GM18907 (cell line): Measurements from ENCODE around the gene GGNBP2.
"Not testable (repeated sequence)": the region's sequence is repeated elsewhere in the genome, so short reads cannot be mapped to it uniquely, and the experiment has no call there.

Experiments used
- ATAC-seq: cut with Tn5 transposase; IDR thresholded peaks from one replicate; pipeline ENCODE4 v1.9.1; 2021; ENCODE audit warnings: mild to moderate bottlenecking, moderate library complexity; ENCODE audit not compliant: unreplicated experiment

Gene GGNBP2

DNA sequence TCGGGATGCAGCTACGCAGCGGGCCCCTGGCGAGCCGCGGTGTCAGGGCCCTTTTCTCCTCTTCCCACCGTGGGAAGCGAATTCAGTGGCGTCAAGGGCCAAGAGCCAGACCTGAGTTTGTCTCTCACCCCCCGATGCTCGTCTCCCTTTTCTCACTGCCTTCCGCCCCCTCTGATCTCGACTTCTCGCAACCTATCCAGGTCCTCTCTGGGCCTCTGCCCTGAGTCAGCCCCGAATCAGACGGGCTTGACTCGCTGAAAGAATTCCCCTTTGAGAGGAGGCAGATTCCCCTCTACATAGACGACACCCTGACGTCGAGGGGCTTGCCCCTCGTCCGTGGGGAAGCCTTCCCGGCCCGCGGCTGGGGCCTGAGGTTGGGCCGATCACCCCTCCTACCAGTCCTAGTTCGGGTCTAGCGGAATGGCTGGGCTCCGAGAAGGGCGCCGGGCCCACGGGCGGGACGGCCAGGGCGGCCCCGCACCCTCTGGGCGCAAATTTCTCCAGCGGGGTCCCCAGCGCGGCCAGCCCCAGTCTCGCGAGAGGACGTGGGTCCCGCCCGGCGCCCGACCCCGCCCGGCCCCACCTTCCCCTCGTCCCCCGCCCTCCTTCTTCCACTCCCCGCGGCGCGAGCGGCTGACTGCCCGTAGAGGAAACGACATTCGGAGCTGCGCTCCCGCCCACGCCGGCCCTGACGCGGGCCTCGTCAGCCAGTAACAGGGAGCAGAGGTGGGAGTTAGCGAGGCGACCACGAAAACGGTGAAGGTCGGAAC is at the start of gene GGNBP2:
Gene GGNBP2, plus strand, starts transcription at position 613 of the 770 bp plus-strand sequence. CDS start 806 bp downstream, outside the sequence.
- ATAC-seq = peak; percentile 53

GRCh38 chr17:36495076-36495578 is 49.6 kb upstream of the GGNBP2 start:
- no peak for ATAC-seq

DNA sequence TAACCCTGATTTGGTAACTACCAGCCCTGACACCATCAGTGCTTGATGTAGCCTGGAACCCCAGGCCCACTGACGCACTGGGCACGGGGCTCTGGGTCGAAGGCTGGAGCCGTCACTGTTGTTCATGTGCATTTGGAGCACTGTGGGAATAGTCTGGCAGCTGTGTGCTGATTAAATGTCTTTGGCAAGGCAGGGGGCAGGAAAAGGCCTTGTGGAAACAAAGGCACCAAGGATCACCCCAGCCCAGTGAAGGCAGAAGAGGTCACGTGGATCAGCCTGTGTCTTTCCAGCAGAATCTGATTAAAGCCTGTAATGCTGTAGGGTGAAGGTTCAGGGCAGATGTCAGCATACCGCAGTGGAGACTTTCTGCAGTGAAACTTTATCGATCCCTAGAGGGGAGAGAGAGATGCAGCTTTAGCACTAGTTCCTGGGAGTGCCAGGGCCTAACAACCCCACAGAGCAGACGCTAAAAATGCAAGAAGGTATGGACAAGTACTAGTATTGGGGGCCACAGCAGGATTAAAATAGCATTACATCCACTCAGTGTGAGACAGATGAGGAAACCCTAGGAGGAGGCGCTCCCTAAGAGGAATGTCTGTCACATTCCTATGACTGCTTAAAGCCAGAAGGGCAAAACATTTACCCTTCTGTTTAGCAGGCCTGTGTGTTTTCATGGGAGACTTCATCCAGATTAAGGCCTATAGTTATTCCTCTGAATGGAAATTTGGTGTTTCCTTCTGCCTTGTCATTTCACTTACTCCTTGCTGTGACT is 48.5 kb upstream of the GGNBP2 start:
- ATAC-seq = no peak

DNA sequence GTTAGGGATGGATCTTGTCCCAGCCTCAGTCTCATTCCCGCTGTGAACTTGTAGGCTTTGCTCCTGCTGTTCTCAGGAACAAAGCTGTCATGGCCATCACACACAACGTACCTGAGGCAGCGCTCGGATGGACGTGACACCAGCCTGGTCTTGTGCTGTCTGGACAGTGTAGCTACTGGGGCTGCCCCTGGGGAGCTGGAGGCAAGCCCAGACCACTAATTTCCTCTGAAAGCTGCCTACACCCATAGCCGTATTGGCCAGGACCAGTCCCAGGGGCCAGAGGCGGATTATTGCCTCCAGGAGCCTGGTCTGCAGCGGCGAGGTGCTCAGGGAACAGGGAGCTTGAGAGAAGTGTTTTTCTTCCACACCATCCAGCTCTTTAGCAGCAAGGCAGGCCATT is 46.6 kb upstream of the GGNBP2 start:
- ATAC-seq = no peak

GRCh38 chr17:36498560-36499300 is 46.0 kb upstream of the GGNBP2 start:
- ATAC-seq = no peak

- ATAC-seq = no peak
Observed at GRCh38 chr17:36500745-36501225, 43.9 kb upstream of the GGNBP2 start.

- no peak for ATAC-seq
Observed at GRCh38 chr17:36501351-36501750, 43.4 kb upstream of the GGNBP2 start.

GRCh38 chr17:36501963-36502362 is 42.8 kb upstream of the GGNBP2 start:
- ATAC-seq = no peak

- ATAC-seq = no peak
Observed at GRCh38 chr17:36503456-36504155, 41.1 kb upstream of the GGNBP2 start.

DNA sequence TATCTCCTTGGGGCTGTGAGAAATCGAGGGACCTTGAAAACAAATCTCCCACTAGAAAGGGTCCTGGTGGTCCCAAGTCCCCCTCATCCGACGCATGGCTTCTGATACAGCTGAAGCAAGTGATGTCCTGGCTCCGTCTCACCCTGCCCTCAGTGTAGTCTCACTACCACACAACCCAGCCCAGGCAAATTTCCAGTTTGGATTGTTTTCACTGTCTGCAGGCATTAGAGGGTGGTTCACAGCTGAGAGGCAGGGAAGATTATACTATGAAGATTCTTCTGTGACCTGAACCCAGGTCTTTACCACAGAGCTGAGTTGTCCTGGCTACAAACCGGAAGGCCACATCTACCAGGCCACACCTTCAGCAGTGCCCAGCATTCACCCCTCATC is 40.6 kb upstream of the GGNBP2 start:
- no peak for ATAC-seq

- no peak for ATAC-seq
Observed at GRCh38 chr17:36505171-36505570, 39.5 kb upstream of the GGNBP2 start.

- no peak for ATAC-seq
Observed at GRCh38 chr17:36506249-36506826, 38.4 kb upstream of the GGNBP2 start.

DNA sequence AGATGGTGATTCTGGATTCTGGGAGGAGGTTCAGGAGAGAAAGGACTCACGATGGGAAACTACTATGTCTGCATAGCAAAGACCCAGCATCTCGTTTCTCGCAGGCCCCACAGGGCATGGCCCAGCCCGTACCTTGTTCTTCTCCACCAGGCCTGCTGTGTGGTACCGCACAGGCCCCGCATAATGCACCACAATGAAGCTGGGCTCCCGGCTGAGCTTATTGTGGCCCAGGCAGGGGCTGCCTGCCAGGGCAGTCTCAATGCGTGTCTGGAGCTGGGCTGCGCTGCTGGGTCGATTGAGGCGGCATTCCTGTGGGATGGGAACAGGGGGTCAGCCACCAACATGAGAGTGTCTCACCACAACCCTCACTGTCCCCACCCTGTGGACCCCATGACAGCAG is 37.9 kb upstream of the GGNBP2 start:
- no peak for ATAC-seq

DNA sequence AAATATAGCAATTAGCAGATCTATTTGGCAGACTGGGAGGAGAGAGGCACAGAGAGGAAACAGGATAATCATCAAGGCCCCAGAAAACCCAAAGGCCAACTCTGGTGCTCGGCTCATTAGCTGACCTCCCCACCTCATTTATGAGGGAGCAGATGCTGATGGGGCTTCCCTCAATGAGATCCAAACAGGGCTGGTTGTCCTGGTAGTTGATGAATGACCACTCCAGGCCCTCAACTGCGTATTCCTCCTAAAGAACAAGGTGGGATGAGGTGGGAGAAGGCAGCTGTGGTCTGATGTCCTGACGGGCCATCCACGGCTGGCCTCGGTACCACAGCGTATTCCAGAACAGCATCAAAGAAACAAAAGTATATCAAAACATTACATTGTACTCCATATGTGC is 37.5 kb upstream of the GGNBP2 start:
- no peak for ATAC-seq

- not testable (repeated sequence) for ATAC-seq
Observed at GRCh38 chr17:36508439-36508838, 36.3 kb upstream of the GGNBP2 start.

DNA sequence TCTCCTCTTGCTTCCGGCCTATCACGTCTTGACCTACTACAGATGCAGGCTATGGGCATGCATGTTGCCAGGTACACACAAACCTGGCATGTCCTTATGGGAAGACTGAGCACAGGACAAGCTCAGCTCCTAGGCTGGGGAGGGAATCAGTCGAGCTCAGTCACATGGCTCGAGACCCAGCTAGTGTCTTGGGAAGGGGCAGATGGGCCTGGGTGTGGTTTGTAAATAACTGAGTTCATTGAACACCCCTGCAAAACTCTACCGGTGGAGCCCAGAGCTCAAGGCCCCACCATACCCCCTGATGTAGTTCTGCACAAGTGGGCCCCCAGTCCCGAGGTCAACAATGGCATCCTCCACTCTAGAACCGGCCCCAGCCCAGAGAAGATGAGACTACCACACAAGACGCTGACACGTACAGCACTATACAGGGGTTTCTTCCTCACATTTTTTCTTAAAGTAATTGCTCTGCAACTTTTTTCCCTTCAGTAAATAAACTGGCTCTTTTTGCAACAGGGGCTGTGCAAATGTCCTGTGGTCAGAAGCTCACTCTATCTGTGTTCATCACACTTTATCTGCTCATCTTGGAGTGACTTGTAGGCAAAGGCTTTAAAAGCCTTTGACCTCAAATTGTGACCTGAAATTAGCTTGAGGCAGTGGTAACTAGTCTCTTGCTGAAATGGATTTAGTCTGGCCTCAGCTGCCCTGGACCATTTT is 35.3 kb upstream of the GGNBP2 start:
- ATAC-seq = no peak

DNA sequence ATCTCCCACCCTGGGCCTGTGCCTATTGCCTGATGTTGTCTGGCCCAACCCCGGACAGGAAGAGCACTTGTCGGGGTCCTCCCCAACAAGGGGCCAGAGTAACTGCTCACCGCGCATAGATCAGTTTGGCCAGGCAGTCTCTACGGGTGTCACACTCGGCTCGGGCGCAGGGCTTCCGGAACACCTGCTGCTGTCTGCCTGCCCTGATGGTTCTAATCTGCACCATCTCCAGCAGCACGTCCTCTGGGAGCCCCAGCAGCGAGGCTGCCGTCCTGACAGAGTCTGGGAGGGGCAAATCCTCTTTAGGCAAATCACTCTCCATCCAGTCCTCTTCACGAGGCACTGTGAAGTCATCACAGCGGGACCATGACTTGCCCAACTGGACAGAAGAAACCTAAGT is 34.1 kb upstream of the GGNBP2 start:
- no peak for ATAC-seq

DNA sequence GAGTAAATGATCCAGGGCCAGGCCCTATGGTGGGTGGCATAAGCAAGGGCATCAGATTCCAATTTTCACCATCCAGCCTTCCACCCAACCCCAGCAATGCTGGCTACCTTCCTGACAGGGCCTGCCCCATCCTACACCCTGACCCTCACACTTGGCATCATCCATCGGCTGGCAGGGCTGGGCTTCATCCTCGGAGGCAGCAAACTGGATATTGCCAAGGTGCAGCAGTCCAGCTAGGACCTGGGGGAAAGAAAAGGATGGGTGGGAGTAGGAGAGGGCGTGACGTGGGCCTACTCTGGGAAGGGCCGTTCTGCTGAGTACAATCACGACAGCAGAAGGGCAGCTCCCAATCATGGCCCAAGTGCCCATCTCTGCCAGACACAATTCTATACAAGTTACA is 33.5 kb upstream of the GGNBP2 start:
- no peak for ATAC-seq

DNA sequence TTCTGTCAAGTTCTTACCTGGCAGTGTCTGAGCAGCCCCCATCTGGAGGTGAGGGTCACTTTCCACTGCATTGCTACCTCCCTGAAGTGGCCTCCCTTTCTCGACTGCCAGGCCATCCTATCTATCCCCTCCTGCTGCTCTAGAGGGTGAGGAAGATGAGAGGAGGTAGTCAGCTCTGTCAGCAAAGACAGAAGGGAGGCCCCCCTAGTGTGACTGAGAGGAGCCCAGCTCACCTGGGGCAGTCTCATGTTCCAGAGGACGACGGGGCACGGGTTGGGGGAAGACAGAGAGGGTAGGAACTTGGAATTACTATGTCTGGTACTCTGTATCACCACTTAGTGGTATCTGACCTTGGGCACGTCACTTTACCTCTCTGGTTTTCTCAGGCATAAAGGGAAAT is 32.1 kb upstream of the GGNBP2 start:
- ATAC-seq = no peak

DNA sequence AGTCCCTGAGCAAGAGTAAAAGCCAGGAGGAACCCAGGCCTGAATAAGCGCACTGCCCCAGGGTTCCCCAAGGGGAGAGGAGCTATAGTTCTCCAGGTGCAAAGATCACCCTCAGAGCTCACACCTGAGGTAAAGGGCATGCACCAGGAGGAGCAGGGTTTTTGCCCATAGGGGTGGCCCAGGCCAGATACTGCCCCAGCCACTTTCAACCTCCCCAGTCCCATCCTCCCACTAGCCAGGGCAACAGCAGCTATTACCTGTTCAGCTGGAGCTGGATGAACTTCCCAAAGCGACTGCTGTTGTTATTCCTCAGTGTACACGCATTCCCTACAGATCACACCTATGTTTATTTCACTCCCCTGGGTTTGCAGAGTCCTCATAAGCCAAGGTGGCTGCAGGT is 29.9 kb upstream of the GGNBP2 start:
- no peak for ATAC-seq
